GM12874 (cell line): ENCODE measurements around the gene CDRT15.

Source experiments
- TF ChIP-seq, protein P1 (sequence below): IDR thresholded peaks from 2 replicates; pipeline ENCODE4 v1.5.1; 2011; ENCODE audit warnings: low read depth, mild to moderate bottlenecking, control low read depth, low read length, moderate library complexity; ENCODE audit not compliant: insufficient read depth

Gene CDRT15

DNA sequence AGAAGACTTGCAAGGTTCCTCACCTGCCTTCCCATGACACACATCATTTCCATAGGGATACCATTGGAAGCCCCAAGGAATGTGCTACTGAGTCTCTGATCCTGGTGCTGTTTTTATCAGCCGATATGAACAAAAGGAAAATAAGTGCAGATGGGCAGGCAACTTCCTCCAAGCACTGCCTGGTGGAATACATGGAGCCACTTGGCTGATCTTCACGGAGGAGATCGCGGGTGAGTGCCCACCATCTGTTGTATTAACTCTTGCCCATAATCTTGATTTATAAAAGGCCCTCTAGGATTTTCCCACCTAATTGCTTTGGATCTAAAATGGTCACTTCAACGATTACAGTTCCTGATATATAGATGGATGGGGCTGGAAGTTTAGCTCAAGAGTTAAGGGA lies 24.7 kb upstream of the CDRT15 start:
- TF ChIP-seq, protein P1, sequence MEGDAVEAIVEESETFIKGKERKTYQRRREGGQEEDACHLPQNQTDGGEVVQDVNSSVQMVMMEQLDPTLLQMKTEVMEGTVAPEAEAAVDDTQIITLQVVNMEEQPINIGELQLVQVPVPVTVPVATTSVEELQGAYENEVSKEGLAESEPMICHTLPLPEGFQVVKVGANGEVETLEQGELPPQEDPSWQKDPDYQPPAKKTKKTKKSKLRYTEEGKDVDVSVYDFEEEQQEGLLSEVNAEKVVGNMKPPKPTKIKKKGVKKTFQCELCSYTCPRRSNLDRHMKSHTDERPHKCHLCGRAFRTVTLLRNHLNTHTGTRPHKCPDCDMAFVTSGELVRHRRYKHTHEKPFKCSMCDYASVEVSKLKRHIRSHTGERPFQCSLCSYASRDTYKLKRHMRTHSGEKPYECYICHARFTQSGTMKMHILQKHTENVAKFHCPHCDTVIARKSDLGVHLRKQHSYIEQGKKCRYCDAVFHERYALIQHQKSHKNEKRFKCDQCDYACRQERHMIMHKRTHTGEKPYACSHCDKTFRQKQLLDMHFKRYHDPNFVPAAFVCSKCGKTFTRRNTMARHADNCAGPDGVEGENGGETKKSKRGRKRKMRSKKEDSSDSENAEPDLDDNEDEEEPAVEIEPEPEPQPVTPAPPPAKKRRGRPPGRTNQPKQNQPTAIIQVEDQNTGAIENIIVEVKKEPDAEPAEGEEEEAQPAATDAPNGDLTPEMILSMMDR, result no peak

DNA sequence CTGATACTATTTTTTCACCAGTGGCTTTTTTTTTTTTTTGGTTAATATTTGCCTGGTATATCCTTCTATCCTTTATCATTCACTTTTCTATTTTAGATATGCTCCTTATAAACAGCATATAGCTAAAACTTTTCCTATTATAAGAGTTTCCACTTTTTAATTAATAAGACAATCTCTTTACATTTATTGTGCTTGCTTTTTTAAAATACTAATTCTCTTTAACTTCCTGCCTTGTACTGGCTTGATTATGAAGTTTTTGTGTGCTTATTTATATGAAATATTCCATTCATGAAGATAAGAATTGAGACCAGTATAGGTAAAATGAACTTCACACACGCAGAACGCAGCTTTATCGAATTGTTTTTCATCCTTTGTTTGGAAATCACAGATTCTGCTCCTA lies 9.0 kb upstream of the CDRT15 start:
- TF ChIP-seq, protein P1, result no peak

GRCh38 chr17:14245002-14245401 lies 8.3 kb upstream of the CDRT15 start:
- TF ChIP-seq, protein P1, result no peak

GRCh38 chr17:14228903-14229302 lies 7.8 kb downstream of the CDRT15 start:
- TF ChIP-seq, protein P1, result no peak

GRCh38 chr17:14227052-14227451 lies 9.6 kb downstream of the CDRT15 start:
- TF ChIP-seq, protein P1, result no peak

GRCh38 chr17:14225254-14225980 lies 11.2 kb downstream of the CDRT15 start:
- TF ChIP-seq, protein P1, result no peak

DNA sequence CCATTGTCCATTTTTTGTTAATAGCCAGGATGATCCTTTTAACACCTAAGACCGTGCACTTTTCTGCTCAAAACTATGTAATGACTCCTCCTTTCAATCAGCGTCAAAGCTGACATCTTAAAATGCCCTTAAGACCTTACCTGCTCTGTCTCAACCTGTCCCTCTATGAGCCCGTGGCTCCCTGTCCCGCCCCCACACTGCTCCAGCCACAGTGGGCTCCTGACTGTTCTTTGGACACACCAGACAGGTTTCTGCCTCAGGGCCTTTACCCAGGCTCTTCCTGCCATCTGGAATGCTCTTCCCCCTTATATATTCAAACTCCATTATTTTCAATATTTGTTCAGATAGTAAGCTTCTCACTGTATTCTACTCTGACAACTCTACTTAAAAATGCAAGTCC lies 14.1 kb downstream of the CDRT15 start:
- TF ChIP-seq, protein P1, result no peak
